Activated CD4-positive, CD25-positive, alpha-beta regulatory T cell (primary cell): ENCODE measurements around the gene ADGRE2.
A peak's percentile ranks its signal among the peaks of the same experiment; 100 is the strongest.

Experiments used
- DNase-seq, 4 experiments: peaks; one replicate each; lab custom pipeline; 2025; lab: John Stamatoyannopoulos, UW

Gene ADGRE2

GRCh38 chr19:14733574-14733973 is 44.8 kb downstream of the ADGRE2 start:
- no peak for DNase-seq

- DNase-seq = no peak
Measured at GRCh38 chr19:14732510-14732909, 45.9 kb downstream of the ADGRE2 start.

- no peak for DNase-seq
Measured at GRCh38 chr19:14731200-14731599, 47.2 kb downstream of the ADGRE2 start.

GRCh38 chr19:14728595-14728994 is 49.8 kb downstream of the ADGRE2 start:
- no peak for DNase-seq

GRCh38 chr19:14722127-14722526 is 56.2 kb downstream of the ADGRE2 start:
- DNase-seq = no peak

GRCh38 chr19:14719162-14719561 is 59.2 kb downstream of the ADGRE2 start:
- no peak for DNase-seq

GRCh38 chr19:14718522-14719116 is 59.7 kb downstream of the ADGRE2 start:
- DNase-seq = no peak

GRCh38 chr19:14715841-14716240 is 62.5 kb downstream of the ADGRE2 start:
- no peak for DNase-seq

GRCh38 chr19:14704450-14704849 is 73.9 kb downstream of the ADGRE2 start:
- DNase-seq = no peak

- no peak for DNase-seq
Measured at GRCh38 chr19:14703833-14704232, 74.5 kb downstream of the ADGRE2 start.

GRCh38 chr19:14700711-14701375 is 77.5 kb downstream of the ADGRE2 start:
- DNase-seq = no peak

- DNase-seq = no peak
Measured at GRCh38 chr19:14699641-14700040, 78.7 kb downstream of the ADGRE2 start.

GRCh38 chr19:14695471-14695870 is 82.9 kb downstream of the ADGRE2 start:
- DNase-seq = no peak

- DNase-seq = no peak
Measured at GRCh38 chr19:14694641-14695266, 83.6 kb downstream of the ADGRE2 start.

- peak; percentile 94 to 99 (median 96) for DNase-seq
Measured at GRCh38 chr19:14689598-14690503, 88.5 kb downstream of the ADGRE2 start, which contains the start of gene ZNF333. TSS of gene ZNF333 (plus strand) at chr19:14690048. CDS start at chr19:14693492, 3,444 bp downstream.

- no peak for DNase-seq
Measured at GRCh38 chr19:14686411-14686810, 91.9 kb downstream of the ADGRE2 start.

GRCh38 chr19:14683439-14683838 is 94.9 kb downstream of the ADGRE2 start:
- DNase-seq = no peak
